ENCODE measurements around the gene EXPH5.

- TF ChIP-seq POLR2A (IDR thresholded peaks at IDR 0.05; ENCODE audit: low read depth) (no peak), CTCF (IDR thresholded peaks at IDR 0.05) (no peak)
These were observed 107.2 kb downstream of the EXPH5 start for GRCh38 chr11:108486331-108486730.

All from esophagus muscularis mucosa (tissue), 3 donors.